ENCODE results near the gene RASGRF1. TPM values are rescaled to one million over a fixed set of nuclear protein-coding genes. Genes with fewer than 3 reads are reported as not detected.

RASGRF1 gene
- polyA plus RNA-seq, 3 donors = 0.11 TPM; not detected in 2

GRCh38 chr15:79071901-79072300 is 18.7 kb downstream of the RASGRF1 start:
- H3K4me2 ChIP-seq (replicated peaks; ENCODE audit: extremely low read depth, low read length, poor library complexity, severe bottlenecking) = no peak overlapping the region
- no peaks in the 10 kb centered on the region for H3K4me1 Mint-ChIP-seq
- no peaks in the 10 kb centered on the region for H3K36me3 Mint-ChIP-seq
- no peaks in the 10 kb centered on the region for H3K27me3 ChIP-seq (ENCODE audit: control insufficient read depth in 2 of 2, insufficient read depth in 2 of 2, low read length in 2 of 2)
- intact Hi-C loops (cut with micrococcal nuclease) = no loop called here
- H3K9me3 ChIP-seq (replicated peaks in 1 of 2; ENCODE audit: control insufficient read depth in 1 of 2, insufficient read depth in 1 of 2, low read length in 2 of 2) = no peaks in the 10 kb centered on the region
- no peaks in the 10 kb centered on the region for H3K4me1 ChIP-seq (ENCODE audit: control insufficient read depth in 1 of 2, insufficient read depth in 2 of 2, low read length in 2 of 2)
- no peak for TF ChIP-seq CTCF (IDR thresholded peaks at IDR 0.05)
- no peak overlapping the region for H2AFZ ChIP-seq (ENCODE audit: insufficient read depth, low read depth, low read length, poor library complexity, severe bottlenecking)
- H3K9ac ChIP-seq (ENCODE audit: insufficient read depth, low read length, poor library complexity, severe bottlenecking) = no peak overlapping the region
- no peaks in the 10 kb centered on the region for H3K9me3 Mint-ChIP-seq
- no peaks in the 10 kb centered on the region for H4K20me1 ChIP-seq (ENCODE audit: insufficient read depth, low read length)
- no peaks in the 10 kb centered on the region for H3K36me3 ChIP-seq (replicated peaks in 1 of 2; ENCODE audit: control insufficient read depth in 1 of 2, insufficient read depth in 2 of 2, low read length in 2 of 2)
- H3K27me3 Mint-ChIP-seq (ENCODE audit: low read depth in 3 of 3) = peaks cover 0 to 7% (median 4%) of the 10 kb centered on the region in 3 donors
- no peak overlapping the region for H3K4me3 Mint-ChIP-seq
- WGBS (ENCODE audit: insufficient coverage) = 100% methylated on average over 1 of the region's 3 CpGs
- no peak overlapping the region for H3K27ac ChIP-seq (ENCODE audit: low read depth in 1 of 2, low read length in 2 of 2)
- DNase-seq = no peak
- H3K4me3 ChIP-seq (replicated peaks in 1 of 3; ENCODE audit: low read depth in 2 of 3, low read length in 3 of 3) = no peak overlapping the region
- H3K27ac Mint-ChIP-seq = no peak overlapping the region
- no peaks in the 10 kb centered on the region for H3K79me2 ChIP-seq (ENCODE audit: insufficient read depth, low read length)

- H3K27me3 ChIP-seq (ENCODE audit: control insufficient read depth in 2 of 2, insufficient read depth in 2 of 2, low read length in 2 of 2) = no peaks in the 10 kb centered on the region
- H3K9me3 Mint-ChIP-seq = peaks cover 0 to 1% (median 0%) of the 10 kb centered on the region in 7 donors
Measured at GRCh38 chr15:79068790-79069189, 21.8 kb downstream of the RASGRF1 start.

More at GRCh38 chr15:79068790-79069189, 21.8 kb downstream of the RASGRF1 start:
- Mint-ChIP-seq H3K4me1 (no peaks in the 10 kb centered on the region), H3K27ac (no peak overlapping the region), H3K4me3 (no peak overlapping the region), H3K27me3 (ENCODE audit: low read depth in 3 of 3) (peaks cover 3 to 17% (median 6%) of the 10 kb centered on the region in 3 donors), H3K36me3 (no peaks in the 10 kb centered on the region)
- Histone ChIP-seq H3K79me2 (ENCODE audit: insufficient read depth, low read length) (no peaks in the 10 kb centered on the region), H3K4me1 (ENCODE audit: control insufficient read depth in 1 of 2, insufficient read depth in 2 of 2, low read length in 2 of 2) (no peaks in the 10 kb centered on the region), H2AFZ (ENCODE audit: insufficient read depth, low read depth, low read length, poor library complexity, severe bottlenecking) (no peak overlapping the region), H3K9me3 (replicated peaks in 1 of 2; ENCODE audit: control insufficient read depth in 1 of 2, insufficient read depth in 1 of 2, low read length in 2 of 2) (no peaks in the 10 kb centered on the region), H4K20me1 (ENCODE audit: insufficient read depth, low read length) (no peaks in the 10 kb centered on the region), H3K27ac (ENCODE audit: low read depth in 1 of 2, low read length in 2 of 2) (no peak overlapping the region), H3K4me3 (replicated peaks in 1 of 3; ENCODE audit: low read depth in 2 of 3, low read length in 3 of 3) (no peak overlapping the region), H3K9ac (ENCODE audit: insufficient read depth, low read length, poor library complexity, severe bottlenecking) (no peak overlapping the region), H3K4me2 (replicated peaks; ENCODE audit: extremely low read depth, low read length, poor library complexity, severe bottlenecking) (no peak overlapping the region), H3K36me3 (replicated peaks in 1 of 2; ENCODE audit: control insufficient read depth in 1 of 2, insufficient read depth in 2 of 2, low read length in 2 of 2) (no peaks in the 10 kb centered on the region)
- intact Hi-C loops (cut with micrococcal nuclease) = no loop called here
- TF ChIP-seq CTCF (IDR thresholded peaks at IDR 0.05) = no peak
- no peak for DNase-seq
- no CpG with 5 or more reads among the region's 2 CpGs for WGBS (ENCODE audit: insufficient coverage)
